Smooth muscle cell (in vitro differentiated cells): Measurements from ENCODE around the gene CELF1. TPM values are rescaled to one million over a fixed set of nuclear protein-coding genes. Genes with fewer than 3 reads are reported as not detected.
A peak's percentile ranks its signal among the peaks of the same experiment; 100 is the strongest.
"Not testable (repeated sequence)": the region's sequence is repeated elsewhere in the genome, so short reads cannot be mapped to it uniquely, and the experiment has no call there.

Experiments used
- DNase-seq: peaks from one replicate; lab custom pipeline; 2025; ENCODE audit not compliant: unreplicated experiment; lab: John Stamatoyannopoulos, UW
- H2AFZ ChIP-seq: fragments of 200-600 bp; sonication (generic); 2 replicates; pipeline ENCODE4 v1.6.0; 2016; ENCODE audit warnings: antibody characterized with exemption, low read depth, mild to moderate bottlenecking
- H3F3A ChIP-seq: fragments of 200-600 bp; sonication (generic); 2 replicates; pipeline ENCODE4 v1.6.0; 2017; ENCODE audit warnings: antibody characterized with exemption, low read depth
- H3K27ac ChIP-seq: fragments of 200-600 bp; sonication (generic); 2 replicates; pipeline ENCODE4 v1.5.1; 2016; ENCODE audit warnings: low read depth, mild to moderate bottlenecking
- H3K27me3 ChIP-seq: fragments of 200-600 bp; sonication (generic); 2 replicates; pipeline ENCODE4 v1.6.1; 2016; ENCODE audit warnings: low read depth, mild to moderate bottlenecking
- H3K36me3 ChIP-seq: fragments of 200-600 bp; sonication (generic); 2 replicates; pipeline ENCODE4 v1.5.1; 2016; ENCODE audit warnings: low read depth
- H3K4me1 ChIP-seq: fragments of 200-600 bp; sonication (generic); 2 replicates; pipeline ENCODE4 v1.5.1; 2016; ENCODE audit warnings: low read depth
- H3K4me2 ChIP-seq: fragments of 200-600 bp; sonication (generic); 2 replicates; pipeline ENCODE4 v1.6.0; 2016; ENCODE audit warnings: mild to moderate bottlenecking
- H3K4me3 ChIP-seq: fragments of 200-600 bp; sonication (generic); 2 replicates; pipeline ENCODE4 v1.5.1; 2016; ENCODE audit warnings: mild to moderate bottlenecking
- H3K79me2 ChIP-seq: fragments of 200-600 bp; sonication (generic); 2 replicates; pipeline ENCODE4 v1.6.0; 2016; ENCODE audit warnings: low read depth, mild to moderate bottlenecking
- H3K9ac ChIP-seq: fragments of 200-600 bp; sonication (generic); 2 replicates; pipeline ENCODE4 v1.6.0; 2016; ENCODE audit warnings: low read depth
- H3K9me3 ChIP-seq: fragments of 200-600 bp; sonication (generic); replicated peaks from 2 replicates; pipeline ENCODE4 v1.5.1; 2016; ENCODE audit warnings: low read depth
- H4K20me1 ChIP-seq: fragments of 200-600 bp; sonication (generic); 2 replicates; pipeline ENCODE4 v1.6.0; 2016; ENCODE audit warnings: low read depth
- WGBS: methylation state at CpG from one replicate; pipeline ENCODE4 v1.1.7; 2016; ENCODE audit warnings: low lambda C conversion rate; 5-methylcytosine and 5-hydroxymethylcytosine counted together
- polyA plus RNA-seq: library from polyadenylated mRNA; unstranded; fragments of >200 nt; fragmentation: Nextera tagmentation; extraction: Ambion mirVana; gene quantifications from 2 replicates; pipeline ENCODE4 v1.2.1, GENCODE V29; 2016
- total RNA-seq: library from RNA; depleted of rRNA; stranded (reverse); fragments of >200 nt; gene quantifications from 2 replicates; pipeline ENCODE4 v1.2.3, GENCODE V29; 2014
- TF ChIP-seq, protein P1 (sequence below): fragments of 200-600 bp; sonication (generic); IDR thresholded peaks from 2 replicates; pipeline ENCODE4 v1.5.1; 2017; ENCODE audit warnings: borderline replicate concordance, mild to moderate bottlenecking, antibody characterized with exemption; ENCODE audit not compliant: insufficient read depth, poor library complexity, severe bottlenecking

CELF1 gene
- total and polyA plus RNA-seq, 2 experiments from 2014 or later = 42.5 to 64.8 TPM

- no peak for DNase-seq
- H3K9me3 ChIP-seq = no peaks in the 10 kb centered on the region
- peak overlapping the region; percentile 90 for H2AFZ ChIP-seq
- peaks cover 54% of the 10 kb centered on the region for H4K20me1 ChIP-seq
- peaks cover 21% of the 10 kb centered on the region for H3K4me1 ChIP-seq
- H3K36me3 ChIP-seq = no peaks in the 10 kb centered on the region
- no peaks in the 10 kb centered on the region for H3K27me3 ChIP-seq
- peak overlapping the region; percentile 87 for H3K27ac ChIP-seq
- TF ChIP-seq, protein P1, sequence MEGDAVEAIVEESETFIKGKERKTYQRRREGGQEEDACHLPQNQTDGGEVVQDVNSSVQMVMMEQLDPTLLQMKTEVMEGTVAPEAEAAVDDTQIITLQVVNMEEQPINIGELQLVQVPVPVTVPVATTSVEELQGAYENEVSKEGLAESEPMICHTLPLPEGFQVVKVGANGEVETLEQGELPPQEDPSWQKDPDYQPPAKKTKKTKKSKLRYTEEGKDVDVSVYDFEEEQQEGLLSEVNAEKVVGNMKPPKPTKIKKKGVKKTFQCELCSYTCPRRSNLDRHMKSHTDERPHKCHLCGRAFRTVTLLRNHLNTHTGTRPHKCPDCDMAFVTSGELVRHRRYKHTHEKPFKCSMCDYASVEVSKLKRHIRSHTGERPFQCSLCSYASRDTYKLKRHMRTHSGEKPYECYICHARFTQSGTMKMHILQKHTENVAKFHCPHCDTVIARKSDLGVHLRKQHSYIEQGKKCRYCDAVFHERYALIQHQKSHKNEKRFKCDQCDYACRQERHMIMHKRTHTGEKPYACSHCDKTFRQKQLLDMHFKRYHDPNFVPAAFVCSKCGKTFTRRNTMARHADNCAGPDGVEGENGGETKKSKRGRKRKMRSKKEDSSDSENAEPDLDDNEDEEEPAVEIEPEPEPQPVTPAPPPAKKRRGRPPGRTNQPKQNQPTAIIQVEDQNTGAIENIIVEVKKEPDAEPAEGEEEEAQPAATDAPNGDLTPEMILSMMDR = no peak
- H3K4me3 ChIP-seq = peak overlapping the region; percentile 99
- peak overlapping the region; percentile 93 for H3K9ac ChIP-seq
- peaks cover 58% of the 10 kb centered on the region for H3K79me2 ChIP-seq
- H3F3A ChIP-seq = no peaks in the 10 kb centered on the region
- 2% methylated on average over 22 of the region's 22 CpGs for WGBS
- peak overlapping the region; percentile 99 for H3K4me2 ChIP-seq
Measured at GRCh38 chr11:47552056-47552565, 821 bp downstream of the CELF1 start.

DNA sequence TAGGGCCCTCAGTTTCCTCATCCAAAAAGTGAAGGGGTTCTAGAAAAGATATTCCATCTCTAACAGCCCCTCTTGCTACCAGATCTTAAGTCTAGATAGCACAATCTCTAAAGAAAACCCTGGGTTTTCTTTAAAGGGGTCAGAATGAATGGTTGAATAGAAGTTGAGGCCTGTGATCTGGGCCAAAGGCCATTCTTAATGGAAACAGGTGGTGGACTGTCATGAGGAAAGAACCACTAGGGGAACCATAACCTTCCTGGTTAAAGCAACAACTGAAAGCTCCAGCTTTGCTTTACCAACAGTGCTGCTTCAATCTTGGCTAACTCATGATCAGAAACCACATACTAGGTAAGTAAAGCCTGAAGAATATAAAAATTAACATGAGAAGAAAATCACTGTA is 1.8 kb downstream of the CELF1 start:
- Histone ChIP-seq H3K27ac (peak overlapping the region; percentile 87), H4K20me1 (peaks cover 64% of the 10 kb centered on the region), H3F3A (no peaks in the 10 kb centered on the region), H3K4me3 (peak overlapping the region; percentile 99), H3K4me1 (peaks cover 21% of the 10 kb centered on the region), H3K27me3 (no peaks in the 10 kb centered on the region), H3K36me3 (no peaks in the 10 kb centered on the region), H3K9me3 (no peaks in the 10 kb centered on the region), H2AFZ (no peak overlapping the region), H3K4me2 (peak overlapping the region; percentile 99), H3K79me2 (peaks cover 68% of the 10 kb centered on the region), H3K9ac (no peak overlapping the region)
- DNase-seq = no peak
- TF ChIP-seq, protein P1 = peak; percentile 12

GRCh38 chr11:47550288-47551047 is 2.5 kb downstream of the CELF1 start:
- no peak overlapping the region for H3K27ac ChIP-seq
- H3K4me2 ChIP-seq = no peak overlapping the region
- H4K20me1 ChIP-seq = peaks cover 69% of the 10 kb centered on the region
- H3F3A ChIP-seq = no peaks in the 10 kb centered on the region
- peaks cover 75% of the 10 kb centered on the region for H3K79me2 ChIP-seq
- no peak overlapping the region for H2AFZ ChIP-seq
- H3K4me1 ChIP-seq = peaks cover 21% of the 10 kb centered on the region
- H3K4me3 ChIP-seq = peak overlapping the region; percentile 99
- no peak for DNase-seq
- no peaks in the 10 kb centered on the region for H3K9me3 ChIP-seq
- no peaks in the 10 kb centered on the region for H3K27me3 ChIP-seq
- H3K9ac ChIP-seq = no peak overlapping the region
- TF ChIP-seq, protein P1 = no peak
- WGBS = 96% methylated on average over 10 of the region's 10 CpGs
- H3K36me3 ChIP-seq = no peaks in the 10 kb centered on the region

DNA sequence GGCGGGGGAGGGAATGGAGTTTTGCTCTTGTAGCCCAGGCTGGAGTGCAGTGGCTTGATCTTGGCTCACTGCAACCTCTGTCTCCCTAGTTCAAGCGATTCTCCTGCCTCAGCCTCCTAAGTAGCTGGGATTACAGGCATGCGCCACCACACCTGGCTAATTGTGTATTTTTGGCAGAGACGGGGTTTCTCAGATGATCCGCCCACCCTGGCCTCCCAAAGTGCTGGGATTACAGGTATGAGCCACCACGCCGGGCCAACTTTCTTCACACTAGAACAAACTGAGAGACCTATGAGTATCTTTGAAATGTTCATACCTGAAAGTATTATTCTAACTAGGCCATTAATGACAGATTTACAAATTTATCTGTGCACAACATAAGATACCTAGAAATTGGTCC is 6.7 kb downstream of the CELF1 start:
- not testable (repeated sequence) for H3K36me3 ChIP-seq

More for the DNA sequence above, 6.7 kb downstream of the CELF1 start:
- not testable (repeated sequence) for H3K27ac ChIP-seq, H3K4me3 ChIP-seq, H2AFZ ChIP-seq, H3F3A ChIP-seq, H3K4me1 ChIP-seq, H3K9ac ChIP-seq, H3K4me2 ChIP-seq, DNase-seq, H3K9me3 ChIP-seq, H3K27me3 ChIP-seq
- H4K20me1 ChIP-seq = peaks cover 98% of the 10 kb centered on the region
- peaks cover 97% of the 10 kb centered on the region for H3K79me2 ChIP-seq
- 93% methylated on average over 6 of the region's 7 CpGs for WGBS
